WTC11 (cell line): ENCODE measurements around the gene EIF4E1B.

Source experiments
- ELF4 ChIP-seq: sonication (generic); formaldehyde crosslinking; IDR thresholded peaks from 2 replicates; pipeline ENCODE4 v1.8.1; 2022; ENCODE audit warnings: low read depth, mild to moderate bottlenecking, moderate library complexity, missing genetic modification reagents
- JUN ChIP-seq: sonication (generic); formaldehyde crosslinking; IDR thresholded peaks from 2 replicates; pipeline ENCODE4 v1.8.0; 2023; ENCODE audit warnings: mild to moderate bottlenecking, missing genetic modification reagents
- NR2C2 ChIP-seq: sonication (generic); formaldehyde crosslinking; IDR thresholded peaks from 2 replicates; pipeline ENCODE4 v1.8.0; 2022; ENCODE audit warnings: mild to moderate bottlenecking, missing genetic modification reagents
- SP1 ChIP-seq: sonication (generic); formaldehyde crosslinking; conservative IDR thresholded peaks from 2 replicates; pipeline ENCODE4 v1.8.1; 2022; ENCODE audit warnings: missing genetic modification reagents
- TCF7 ChIP-seq: sonication (generic); formaldehyde crosslinking; IDR thresholded peaks from 2 replicates; pipeline ENCODE4 v1.8.0; 2022; ENCODE audit warnings: mild to moderate bottlenecking, low read depth, missing genetic modification reagents, moderate library complexity
- ZBTB21 ChIP-seq: sonication (generic); formaldehyde crosslinking; IDR thresholded peaks from 2 replicates; pipeline ENCODE4 v1.8.1; 2023; ENCODE audit warnings: mild to moderate bottlenecking, missing genetic modification reagents, borderline replicate concordance
- ZNF671 ChIP-seq: fragments of 250-450 bp; sonication (Bioruptor Pico); IDR thresholded peaks from 2 replicates; pipeline ENCODE4 v1.8.0; 2021; ENCODE audit warnings: mild to moderate bottlenecking
- TF ChIP-seq, protein P1 (sequence below): sonication (generic); formaldehyde crosslinking; IDR thresholded peaks from 2 replicates; pipeline ENCODE4 v1.8.0; 2022; ENCODE audit warnings: mild to moderate bottlenecking, missing genetic modification reagents
- TF ChIP-seq, protein P2 (sequence below): sonication (generic); formaldehyde crosslinking; IDR thresholded peaks from 2 replicates; pipeline ENCODE4 v1.8.0; 2022; ENCODE audit warnings: mild to moderate bottlenecking, missing genetic modification reagents
- TF ChIP-seq, protein P3 (sequence below): fragments of 200-600 bp; IDR thresholded peaks from 2 replicates; pipeline ENCODE4 v1.8.0; 2022; ENCODE audit warnings: antibody characterized with exemption
- TF ChIP-seq, protein P4 (sequence below): sonication (generic); formaldehyde crosslinking; IDR thresholded peaks from 2 replicates; pipeline ENCODE4 v1.8.1; 2022; ENCODE audit warnings: low read depth, missing genetic modification reagents, borderline replicate concordance
- TF ChIP-seq, protein P5 (sequence below): sonication (generic); formaldehyde crosslinking; IDR thresholded peaks from 2 replicates; pipeline ENCODE4 v1.8.1; 2023; ENCODE audit warnings: mild to moderate bottlenecking, missing genetic modification reagents, borderline replicate concordance
- TF ChIP-seq, protein P6 (sequence below): sonication (generic); formaldehyde crosslinking; IDR thresholded peaks from 2 replicates; pipeline ENCODE4 v1.8.1; 2023; ENCODE audit warnings: mild to moderate bottlenecking, missing genetic modification reagents, moderate library complexity
- TF ChIP-seq, protein P7 (sequence below): sonication (generic); formaldehyde crosslinking; conservative IDR thresholded peaks from 2 replicates; pipeline ENCODE4 v1.8.1; 2022; ENCODE audit warnings: mild to moderate bottlenecking, missing genetic modification reagents

DNA sequence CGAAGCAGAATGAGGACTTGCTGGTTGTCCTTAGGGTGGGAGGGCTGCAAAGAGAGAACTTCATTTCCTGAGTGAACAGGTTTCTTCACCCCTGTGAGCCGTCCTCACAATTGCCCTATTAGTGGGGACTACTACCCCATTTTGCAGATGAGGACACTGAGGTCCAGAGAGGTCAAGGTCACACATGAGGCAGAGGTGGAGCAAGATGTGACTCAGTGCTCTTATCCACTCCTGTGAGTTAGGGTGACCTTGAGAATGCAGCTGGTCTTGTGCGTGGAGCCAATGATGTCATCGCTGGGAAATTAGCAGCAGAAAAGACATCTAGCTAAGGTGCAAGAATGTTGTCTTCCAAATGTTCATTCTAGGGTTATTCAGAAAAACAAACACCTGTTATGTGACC, 47.4 kb upstream of the EIF4E1B start:
- TF ChIP-seq, protein P1, sequence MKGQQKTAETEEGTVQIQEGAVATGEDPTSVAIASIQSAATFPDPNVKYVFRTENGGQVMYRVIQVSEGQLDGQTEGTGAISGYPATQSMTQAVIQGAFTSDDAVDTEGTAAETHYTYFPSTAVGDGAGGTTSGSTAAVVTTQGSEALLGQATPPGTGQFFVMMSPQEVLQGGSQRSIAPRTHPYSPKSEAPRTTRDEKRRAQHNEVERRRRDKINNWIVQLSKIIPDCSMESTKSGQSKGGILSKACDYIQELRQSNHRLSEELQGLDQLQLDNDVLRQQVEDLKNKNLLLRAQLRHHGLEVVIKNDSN (CRISPR knock-in tag): no peak
- TF ChIP-seq, protein P2, sequence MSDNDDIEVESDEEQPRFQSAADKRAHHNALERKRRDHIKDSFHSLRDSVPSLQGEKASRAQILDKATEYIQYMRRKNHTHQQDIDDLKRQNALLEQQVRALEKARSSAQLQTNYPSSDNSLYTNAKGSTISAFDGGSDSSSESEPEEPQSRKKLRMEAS: no peak
- TF ChIP-seq ELF4 (CRISPR knock-in tag) (no peak), ZBTB21 (CRISPR knock-in tag) (no peak), TCF7 (CRISPR knock-in tag) (no peak), SP1 (CRISPR knock-in tag) (no peak), NR2C2 (CRISPR knock-in tag) (no peak), ZNF671 (CRISPR knock-in tag) (no peak), JUN (CRISPR knock-in tag) (no peak)
- TF ChIP-seq, protein P3, sequence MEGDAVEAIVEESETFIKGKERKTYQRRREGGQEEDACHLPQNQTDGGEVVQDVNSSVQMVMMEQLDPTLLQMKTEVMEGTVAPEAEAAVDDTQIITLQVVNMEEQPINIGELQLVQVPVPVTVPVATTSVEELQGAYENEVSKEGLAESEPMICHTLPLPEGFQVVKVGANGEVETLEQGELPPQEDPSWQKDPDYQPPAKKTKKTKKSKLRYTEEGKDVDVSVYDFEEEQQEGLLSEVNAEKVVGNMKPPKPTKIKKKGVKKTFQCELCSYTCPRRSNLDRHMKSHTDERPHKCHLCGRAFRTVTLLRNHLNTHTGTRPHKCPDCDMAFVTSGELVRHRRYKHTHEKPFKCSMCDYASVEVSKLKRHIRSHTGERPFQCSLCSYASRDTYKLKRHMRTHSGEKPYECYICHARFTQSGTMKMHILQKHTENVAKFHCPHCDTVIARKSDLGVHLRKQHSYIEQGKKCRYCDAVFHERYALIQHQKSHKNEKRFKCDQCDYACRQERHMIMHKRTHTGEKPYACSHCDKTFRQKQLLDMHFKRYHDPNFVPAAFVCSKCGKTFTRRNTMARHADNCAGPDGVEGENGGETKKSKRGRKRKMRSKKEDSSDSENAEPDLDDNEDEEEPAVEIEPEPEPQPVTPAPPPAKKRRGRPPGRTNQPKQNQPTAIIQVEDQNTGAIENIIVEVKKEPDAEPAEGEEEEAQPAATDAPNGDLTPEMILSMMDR: no peak
- TF ChIP-seq, protein P4, sequence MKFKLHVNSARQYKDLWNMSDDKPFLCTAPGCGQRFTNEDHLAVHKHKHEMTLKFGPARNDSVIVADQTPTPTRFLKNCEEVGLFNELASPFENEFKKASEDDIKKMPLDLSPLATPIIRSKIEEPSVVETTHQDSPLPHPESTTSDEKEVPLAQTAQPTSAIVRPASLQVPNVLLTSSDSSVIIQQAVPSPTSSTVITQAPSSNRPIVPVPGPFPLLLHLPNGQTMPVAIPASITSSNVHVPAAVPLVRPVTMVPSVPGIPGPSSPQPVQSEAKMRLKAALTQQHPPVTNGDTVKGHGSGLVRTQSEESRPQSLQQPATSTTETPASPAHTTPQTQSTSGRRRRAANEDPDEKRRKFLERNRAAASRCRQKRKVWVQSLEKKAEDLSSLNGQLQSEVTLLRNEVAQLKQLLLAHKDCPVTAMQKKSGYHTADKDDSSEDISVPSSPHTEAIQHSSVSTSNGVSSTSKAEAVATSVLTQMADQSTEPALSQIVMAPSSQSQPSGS (CRISPR knock-in tag): no peak
- TF ChIP-seq, protein P5, sequence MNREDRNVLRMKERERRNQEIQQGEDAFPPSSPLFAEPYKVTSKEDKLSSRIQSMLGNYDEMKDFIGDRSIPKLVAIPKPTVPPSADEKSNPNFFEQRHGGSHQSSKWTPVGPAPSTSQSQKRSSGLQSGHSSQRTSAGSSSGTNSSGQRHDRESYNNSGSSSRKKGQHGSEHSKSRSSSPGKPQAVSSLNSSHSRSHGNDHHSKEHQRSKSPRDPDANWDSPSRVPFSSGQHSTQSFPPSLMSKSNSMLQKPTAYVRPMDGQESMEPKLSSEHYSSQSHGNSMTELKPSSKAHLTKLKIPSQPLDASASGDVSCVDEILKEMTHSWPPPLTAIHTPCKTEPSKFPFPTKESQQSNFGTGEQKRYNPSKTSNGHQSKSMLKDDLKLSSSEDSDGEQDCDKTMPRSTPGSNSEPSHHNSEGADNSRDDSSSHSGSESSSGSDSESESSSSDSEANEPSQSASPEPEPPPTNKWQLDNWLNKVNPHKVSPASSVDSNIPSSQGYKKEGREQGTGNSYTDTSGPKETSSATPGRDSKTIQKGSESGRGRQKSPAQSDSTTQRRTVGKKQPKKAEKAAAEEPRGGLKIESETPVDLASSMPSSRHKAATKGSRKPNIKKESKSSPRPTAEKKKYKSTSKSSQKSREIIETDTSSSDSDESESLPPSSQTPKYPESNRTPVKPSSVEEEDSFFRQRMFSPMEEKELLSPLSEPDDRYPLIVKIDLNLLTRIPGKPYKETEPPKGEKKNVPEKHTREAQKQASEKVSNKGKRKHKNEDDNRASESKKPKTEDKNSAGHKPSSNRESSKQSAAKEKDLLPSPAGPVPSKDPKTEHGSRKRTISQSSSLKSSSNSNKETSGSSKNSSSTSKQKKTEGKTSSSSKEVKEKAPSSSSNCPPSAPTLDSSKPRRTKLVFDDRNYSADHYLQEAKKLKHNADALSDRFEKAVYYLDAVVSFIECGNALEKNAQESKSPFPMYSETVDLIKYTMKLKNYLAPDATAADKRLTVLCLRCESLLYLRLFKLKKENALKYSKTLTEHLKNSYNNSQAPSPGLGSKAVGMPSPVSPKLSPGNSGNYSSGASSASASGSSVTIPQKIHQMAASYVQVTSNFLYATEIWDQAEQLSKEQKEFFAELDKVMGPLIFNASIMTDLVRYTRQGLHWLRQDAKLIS (CRISPR knock-in tag): no peak
- TF ChIP-seq, protein P6, sequence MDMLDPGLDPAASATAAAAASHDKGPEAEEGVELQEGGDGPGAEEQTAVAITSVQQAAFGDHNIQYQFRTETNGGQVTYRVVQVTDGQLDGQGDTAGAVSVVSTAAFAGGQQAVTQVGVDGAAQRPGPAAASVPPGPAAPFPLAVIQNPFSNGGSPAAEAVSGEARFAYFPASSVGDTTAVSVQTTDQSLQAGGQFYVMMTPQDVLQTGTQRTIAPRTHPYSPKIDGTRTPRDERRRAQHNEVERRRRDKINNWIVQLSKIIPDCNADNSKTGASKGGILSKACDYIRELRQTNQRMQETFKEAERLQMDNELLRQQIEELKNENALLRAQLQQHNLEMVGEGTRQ (CRISPR knock-in tag): no peak
- TF ChIP-seq, protein P7, sequence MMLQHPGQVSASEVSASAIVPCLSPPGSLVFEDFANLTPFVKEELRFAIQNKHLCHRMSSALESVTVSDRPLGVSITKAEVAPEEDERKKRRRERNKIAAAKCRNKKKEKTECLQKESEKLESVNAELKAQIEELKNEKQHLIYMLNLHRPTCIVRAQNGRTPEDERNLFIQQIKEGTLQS (CRISPR knock-in tag): no peak
